Right forelimb (tissue), 1 donor: ENCODE measurements around the gene PRRT3.
"Not testable (repeated sequence)": the region's sequence is repeated elsewhere in the genome, so short reads cannot be mapped to it uniquely, and the experiment has no call there.

Experiments
- DNase-seq: peaks from one replicate; pipeline ENCODE4 v3.0.0-alpha.2; 2018

PRRT3 gene

GRCh38 chr3:9947025-9947995, 4.9 kb downstream of the PRRT3 start:
- DNase-seq: peak; percentile 85

- peak; percentile 93 for DNase-seq
Observed at GRCh38 chr3:9946112-9947024, 5.8 kb downstream of the PRRT3 start.

DNA sequence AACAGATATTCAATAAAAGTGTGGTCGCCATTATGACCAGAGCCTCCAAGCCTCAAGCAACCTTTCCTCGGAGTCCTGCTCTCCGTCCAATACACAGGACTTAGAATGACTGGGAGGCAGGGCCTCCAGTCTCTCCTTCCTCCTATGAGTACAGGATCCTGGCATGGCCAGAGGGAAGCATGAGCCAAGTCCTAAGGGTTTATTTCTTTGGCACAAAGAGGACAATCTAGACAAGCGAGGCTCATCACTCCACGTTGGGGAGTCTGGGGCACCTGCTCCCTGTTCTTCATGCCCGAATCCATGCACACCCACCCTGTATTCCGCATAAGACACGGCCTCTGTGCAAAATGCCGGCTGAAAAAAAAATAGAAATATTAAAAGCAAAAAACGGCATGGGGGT, 6.8 kb downstream of the PRRT3 start:
- no peak for DNase-seq

DNA sequence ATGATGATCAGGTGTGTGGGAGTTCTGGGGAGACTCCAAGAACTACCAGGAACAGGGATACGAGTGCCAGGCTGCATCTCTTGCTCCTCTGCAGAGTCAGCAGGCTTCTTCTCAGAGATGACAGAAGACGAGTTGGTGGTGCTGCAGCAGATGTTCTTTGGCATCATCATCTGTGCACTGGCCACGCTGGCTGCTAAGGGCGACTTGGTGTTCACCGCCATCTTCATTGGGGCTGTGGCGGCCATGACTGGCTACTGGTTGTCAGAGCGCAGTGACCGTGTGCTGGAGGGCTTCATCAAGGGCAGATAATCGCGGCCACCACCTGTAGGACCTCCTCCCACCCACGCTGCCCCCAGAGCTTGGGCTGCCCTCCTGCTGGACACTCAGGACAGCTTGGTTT, 7.9 kb downstream of the PRRT3 start:
- DNase-seq: no peak

- no peak for DNase-seq
Observed at GRCh38 chr3:9942934-9943690, 9.1 kb downstream of the PRRT3 start.

GRCh38 chr3:9942164-9942563, 10.0 kb downstream of the PRRT3 start:
- no peak for DNase-seq

DNA sequence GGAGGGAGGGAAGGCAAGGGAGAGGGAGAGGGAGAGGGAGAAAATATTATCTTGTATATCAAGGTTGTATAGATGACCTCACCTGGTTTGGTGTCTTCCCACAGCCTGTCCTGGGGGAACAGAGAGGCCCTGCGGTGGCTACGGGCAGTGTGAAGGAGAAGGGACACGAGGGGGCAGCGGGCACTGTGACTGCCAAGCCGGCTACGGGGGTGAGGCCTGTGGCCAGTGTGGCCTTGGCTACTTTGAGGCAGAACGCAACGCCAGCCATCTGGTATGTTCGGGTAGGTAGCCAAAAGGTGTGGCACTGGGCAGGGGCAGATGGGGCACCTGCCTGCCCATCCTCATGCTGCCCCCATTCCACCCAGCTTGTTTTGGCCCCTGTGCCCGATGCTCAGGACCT, 11.5 kb downstream of the PRRT3 start:
- DNase-seq: no peak

GRCh38 chr3:9939906-9940305, 12.3 kb downstream of the PRRT3 start:
- DNase-seq: not testable (repeated sequence)

DNA sequence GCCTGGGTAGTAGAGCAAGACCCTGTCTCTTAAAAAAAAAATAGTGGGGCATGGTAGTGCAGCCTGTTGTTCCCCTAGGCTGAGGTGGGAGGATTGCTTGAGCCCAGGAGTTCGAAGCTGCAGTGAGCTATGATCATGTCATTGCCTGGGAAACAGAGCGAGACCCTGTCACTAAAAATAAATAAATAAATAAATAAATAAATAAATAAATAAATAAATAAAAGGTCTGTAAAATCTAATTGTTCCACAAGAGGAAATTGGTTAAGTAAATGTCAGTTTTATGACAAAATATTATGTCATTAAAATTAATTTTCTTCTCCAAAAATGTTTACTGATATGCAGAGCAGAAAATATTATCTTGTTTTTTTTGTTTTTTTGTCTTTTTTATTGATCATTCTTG, 13.2 kb downstream of the PRRT3 start:
- no peak for DNase-seq

GRCh38 chr3:9937486-9938238, 14.5 kb downstream of the PRRT3 start:
- DNase-seq: no peak

GRCh38 chr3:9935966-9936510, 16.2 kb downstream of the PRRT3 start:
- no peak for DNase-seq

DNA sequence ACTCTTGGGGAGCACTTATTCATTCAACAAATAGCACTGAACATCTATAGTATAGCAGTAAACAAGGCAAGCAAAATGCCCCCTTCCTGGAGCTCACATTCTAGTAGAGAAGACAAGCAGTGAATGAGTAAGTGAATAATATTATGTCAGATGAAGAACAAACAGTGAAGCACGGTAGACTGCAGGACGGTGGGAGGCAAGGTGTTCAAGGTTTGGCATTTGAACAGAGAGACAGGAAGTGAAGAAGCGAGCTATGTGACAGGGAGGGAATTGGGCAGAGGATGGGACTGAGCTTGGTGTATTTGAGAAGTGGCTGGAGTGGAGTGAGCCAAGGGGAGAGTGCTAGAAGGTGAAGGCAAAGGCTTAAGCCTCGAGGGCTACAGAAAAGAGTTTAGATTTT, 17.2 kb downstream of the PRRT3 start:
- DNase-seq: no peak

GRCh38 chr3:9934235-9934621, 18.0 kb downstream of the PRRT3 start:
- DNase-seq: no peak

DNA sequence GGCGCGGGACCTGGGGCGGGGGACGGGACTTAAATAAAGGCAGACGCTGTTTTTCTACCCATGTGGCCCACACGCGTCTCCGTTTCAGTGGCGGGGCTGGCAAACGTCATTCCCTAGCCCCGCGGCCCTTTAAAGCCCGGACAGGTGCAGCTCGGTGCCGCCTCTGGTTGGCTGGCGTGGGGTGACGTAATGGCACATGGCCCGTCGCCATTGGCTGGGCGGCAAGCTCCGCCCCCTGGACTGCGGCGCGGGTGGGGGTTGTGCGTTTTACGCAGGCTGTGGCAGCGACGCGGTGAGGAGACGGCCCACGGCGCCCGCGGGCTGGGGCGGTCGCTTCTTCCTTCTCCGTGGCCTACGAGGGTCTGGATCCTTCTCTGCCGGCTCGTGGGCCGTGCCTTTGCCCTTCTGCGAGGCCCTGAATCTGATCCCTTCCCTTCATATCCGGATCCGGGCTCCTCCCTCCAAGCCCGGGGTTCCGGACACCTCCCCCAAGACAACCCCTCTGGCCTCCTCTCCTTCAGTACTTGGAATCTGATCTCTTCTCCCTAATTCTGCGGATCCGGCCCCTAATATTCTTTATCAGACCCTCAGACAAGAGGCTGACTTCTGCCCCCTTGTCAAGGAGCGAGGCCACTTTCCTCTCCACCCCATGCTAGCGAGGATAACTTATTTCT, 18.5 kb downstream of the PRRT3 start, which contains the start of gene CRELD1:
Gene CRELD1, plus strand, starts transcription at position 274 of the 674 bp plus-strand sequence. CDS start 605 bp downstream, outside the sequence.
- peak; percentile 98 for DNase-seq

GRCh38 chr3:9932843-9933560, 19.2 kb downstream of the PRRT3 start:
- peak; percentile 85 for DNase-seq

- no peak for DNase-seq
Observed at GRCh38 chr3:9932535-9932842, 19.7 kb downstream of the PRRT3 start.

- DNase-seq: no peak
Observed at GRCh38 chr3:9930804-9931418, 21.3 kb downstream of the PRRT3 start.

- DNase-seq: no peak
Observed at GRCh38 chr3:9928158-9928557, 24.1 kb downstream of the PRRT3 start.

DNA sequence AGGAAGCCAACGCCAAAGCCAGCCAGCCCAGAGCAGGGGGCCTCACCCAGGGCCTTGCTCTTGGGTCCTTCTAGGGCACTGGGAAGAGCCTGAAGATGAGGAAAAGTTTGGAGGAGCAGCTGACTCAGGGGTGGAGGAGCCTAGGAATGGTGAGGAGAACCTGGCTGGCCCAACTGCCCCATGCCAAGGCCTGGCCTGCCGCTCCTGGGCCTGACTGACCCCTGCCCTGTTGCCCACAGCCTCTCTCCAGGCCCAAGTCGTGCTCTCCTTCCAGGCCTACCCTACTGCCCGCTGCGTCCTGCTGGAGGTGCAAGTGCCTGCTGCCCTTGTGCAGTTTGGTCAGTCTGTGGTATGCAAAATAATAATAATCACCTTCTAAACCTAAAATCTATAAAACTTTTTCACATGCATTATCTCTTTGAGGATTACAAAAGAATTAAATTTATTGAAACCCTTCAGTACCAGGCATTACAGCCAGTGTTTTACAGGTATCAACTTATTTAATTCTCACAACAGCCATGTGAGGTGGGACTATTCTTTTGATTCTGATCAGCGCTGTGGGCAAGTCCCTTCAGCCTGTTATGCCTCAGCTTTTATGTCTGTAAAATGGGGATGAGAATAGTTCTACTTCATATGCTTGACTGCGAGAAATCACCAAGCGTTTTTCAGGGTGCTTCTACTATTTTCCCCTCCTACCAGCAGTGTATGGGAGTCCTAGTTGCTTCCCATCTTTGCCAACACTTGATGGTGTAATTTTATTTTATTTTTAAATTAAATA, 33.8 kb downstream of the PRRT3 start:
- DNase-seq: no peak
